Body of pancreas (tissue), 4 donors: ENCODE measurements around the gene NYAP1. TPM values are rescaled to one million over a fixed set of nuclear protein-coding genes. Genes with fewer than 3 reads are reported as not detected.
A peak's percentile ranks its signal among the peaks of the same experiment; 100 is the strongest.

Source experiments
- ATAC-seq: fragments of 150-250 bp; one replicate; pipeline ENCODE4 v1.9.1; 2016
- DNase-seq, 4 donors: peaks; one replicate each; pipeline ENCODE4 v3.0.0-alpha.2; 2019
- H3K27ac ChIP-seq, 4 donors: fragments of 200-600 bp; sonication (generic); 1 replicate in 3 of 4; 2 replicates in 1 of 4; pipeline versions ENCODE4 v1.5.1 to v1.6.1; 2016 to 2019; ENCODE audit warnings: mild to moderate bottlenecking in 1 of 4, mixed read lengths in 1 of 4, moderate library complexity in 1 of 4
- H3K27me3 ChIP-seq, 2 donors: fragments of 200-600 bp; sonication (generic); one replicate each; pipeline ENCODE4 v1.6.0; 2016; ENCODE audit warnings: mild to moderate bottlenecking in 1 of 2
- H3K36me3 ChIP-seq, 2 donors: fragments of 200-600 bp; sonication (generic); replicated peaks in 1 of 2; 2 replicates each; pipeline ENCODE4 v1.5.1; 2016; ENCODE audit warnings: low read depth in 2 of 2; ENCODE audit not compliant: insufficient read depth in 1 of 2
- H3K4me1 ChIP-seq: fragments of 200-600 bp; sonication (generic); one replicate; pipeline ENCODE4 v1.6.0; 2016
- H3K4me3 ChIP-seq, 2 donors: fragments of 200-600 bp; sonication (generic); 1 replicate in 1 of 2; 2 replicates in 1 of 2; pipeline ENCODE4 v1.5.1; 2016 to 2019
- H3K9me3 ChIP-seq, 3 donors: fragments of 200-600 bp; sonication (generic); 1 replicate in 2 of 3; 2 replicates in 1 of 3; pipeline ENCODE4 v1.5.1; 2016
- CTCF ChIP-seq, 7 experiments: fragments of 450-650 bp in 4 of 7; fragments of 200-600 bp in 3 of 7; sonication (generic) in 3 of 7; IDR thresholded peaks; one replicate each; pipeline ENCODE4 v1.5.1; 2016 to 2019; ENCODE audit warnings: antibody characterized with exemption in 7 of 7
- POLR2A ChIP-seq, 3 donors: fragments of 450-650 bp; IDR thresholded peaks; one replicate each; pipeline ENCODE4 v1.6.1; 2016; ENCODE audit warnings: antibody characterized with exemption in 3 of 3, mild to moderate bottlenecking in 2 of 3
- WGBS, 2 donors: methylation state at CpG; one replicate each; pipeline ENCODE4 v1.1.5; 2017; 5-methylcytosine and 5-hydroxymethylcytosine counted together
- intact Hi-C: fragments of 100-400 bp; cut with DNase I; formaldehyde crosslinking; loops from one replicate; pipeline ENCODE4 v1.15.1; 2023
- total RNA-seq, 2 donors: library from RNA; depleted of rRNA; stranded (reverse); fragments of >200 nt; gene quantifications; one replicate each; pipeline ENCODE4 v1.1.0, GENCODE V29; 2016

NYAP1 gene
- total RNA-seq, 2 donors from 2014 or later, result 1.0 to 1.3 TPM

- H3K27me3 ChIP-seq, result no peaks in the 10 kb centered on the region
- peak overlapping the region in 2 of 4 donors; percentile 1 to 23 for H3K27ac ChIP-seq
- ATAC-seq, result no peak
- intact Hi-C loops, result no loop called here
- H3K4me3 ChIP-seq, result no peak overlapping the region
- H3K9me3 ChIP-seq, result no peaks in the 10 kb centered on the region
- H3K4me1 ChIP-seq, result peaks cover 40% of the 10 kb centered on the region
- WGBS, 2 donors, result 93 to 94% methylated on average over 2 of the region's 2 CpGs
- DNase-seq, result no peak
- no peak for TF ChIP-seq CTCF (IDR thresholded peaks at IDR 0.05)
- no peak for TF ChIP-seq POLR2A (IDR thresholded peaks at IDR 0.05)
- no peaks in the 10 kb centered on the region for H3K36me3 ChIP-seq
Observed at GRCh38 chr7:100464791-100465190, 18.9 kb upstream of the NYAP1 start.

- ATAC-seq, result no peak
- Histone ChIP-seq H3K36me3 (no peaks in the 10 kb centered on the region), H3K27ac (peak overlapping the region in 3 of 4 donors; percentile 61 to 79 (median 68)), H3K9me3 (no peaks in the 10 kb centered on the region), H3K4me1 (peaks cover 41% of the 10 kb centered on the region), H3K27me3 (no peaks in the 10 kb centered on the region), H3K4me3 (no peak overlapping the region)
- WGBS, 2 donors, result 56 to 57% methylated on average over 8 of the region's 8 CpGs
- intact Hi-C loops, result no loop called here
- TF ChIP-seq CTCF (IDR thresholded peaks at IDR 0.05) (no peak), POLR2A (IDR thresholded peaks at IDR 0.05) (no peak)
- peak in 1 of 4 donors; percentile 45 for DNase-seq
Observed at GRCh38 chr7:100465299-100465698, 18.4 kb upstream of the NYAP1 start.

GRCh38 chr7:100465702-100466311 lies 17.9 kb upstream of the NYAP1 start:
- H3K4me3 ChIP-seq, result no peak overlapping the region

GRCh38 chr7:100466653-100467605 lies 16.8 kb upstream of the NYAP1 start:
- Histone ChIP-seq H3K4me1 (peaks cover 41% of the 10 kb centered on the region), H3K27ac (peak overlapping the region; percentile 28 to 79 (median 64)), H3K9me3 (no peaks in the 10 kb centered on the region), H3K4me3 (no peak overlapping the region), H3K36me3 (no peaks in the 10 kb centered on the region), H3K27me3 (no peaks in the 10 kb centered on the region)
- ATAC-seq (no peak), DNase-seq (no peak)
- intact Hi-C loops, result no loop called here
- no peak for TF ChIP-seq CTCF (IDR thresholded peaks at IDR 0.05)
- WGBS, 2 donors, result 71 to 74% methylated on average over 8 to 30 of the region's 32 CpGs

More at GRCh38 chr7:100465702-100466311, 17.9 kb upstream of the NYAP1 start:
- peaks cover 41% of the 10 kb centered on the region for H3K4me1 ChIP-seq
- H3K27me3 ChIP-seq, result no peaks in the 10 kb centered on the region
- DNase-seq (peak; percentile 84 to 93 (median 92)), ATAC-seq (peak; percentile 93)
- 4 to 6% methylated on average over 3 to 12 of the region's 17 CpGs for WGBS, 2 donors
- H3K27ac ChIP-seq, result peak overlapping the region; percentile 28 to 79 (median 64)
- no peaks in the 10 kb centered on the region for H3K36me3 ChIP-seq
- intact Hi-C loops, result no loop called here
- no peaks in the 10 kb centered on the region for H3K9me3 ChIP-seq
- no peak for TF ChIP-seq POLR2A (IDR thresholded peaks at IDR 0.05)
- peak; percentile 66 to 86 (median 80) for TF ChIP-seq CTCF (IDR thresholded peaks at IDR 0.05)
